Measurements from ENCODE around the gene SST.
"Not testable (repeated sequence)": the region's sequence is repeated elsewhere in the genome, so short reads cannot be mapped to it uniquely, and the experiment has no call there.

DNA sequence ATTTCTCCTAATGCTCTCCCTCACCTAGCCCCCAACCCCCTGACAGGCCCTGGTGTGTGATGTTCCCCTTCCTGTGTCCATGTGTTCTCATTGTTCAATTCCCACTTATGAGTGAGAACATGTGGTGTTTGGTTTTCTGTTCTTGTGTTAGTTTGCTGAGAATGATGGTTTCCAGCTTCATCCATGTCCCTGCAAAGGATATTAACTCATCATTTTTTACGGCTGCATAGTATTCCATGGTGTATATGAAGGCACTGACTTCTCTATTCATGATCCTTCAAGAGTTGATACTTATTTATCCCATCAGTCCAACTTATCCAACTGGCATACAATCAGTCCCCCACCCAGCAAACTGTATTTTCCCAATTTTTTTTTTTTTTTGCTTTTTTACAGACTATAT, 24.8 kb downstream of the SST start:
- TF ChIP-seq, protein P1, sequence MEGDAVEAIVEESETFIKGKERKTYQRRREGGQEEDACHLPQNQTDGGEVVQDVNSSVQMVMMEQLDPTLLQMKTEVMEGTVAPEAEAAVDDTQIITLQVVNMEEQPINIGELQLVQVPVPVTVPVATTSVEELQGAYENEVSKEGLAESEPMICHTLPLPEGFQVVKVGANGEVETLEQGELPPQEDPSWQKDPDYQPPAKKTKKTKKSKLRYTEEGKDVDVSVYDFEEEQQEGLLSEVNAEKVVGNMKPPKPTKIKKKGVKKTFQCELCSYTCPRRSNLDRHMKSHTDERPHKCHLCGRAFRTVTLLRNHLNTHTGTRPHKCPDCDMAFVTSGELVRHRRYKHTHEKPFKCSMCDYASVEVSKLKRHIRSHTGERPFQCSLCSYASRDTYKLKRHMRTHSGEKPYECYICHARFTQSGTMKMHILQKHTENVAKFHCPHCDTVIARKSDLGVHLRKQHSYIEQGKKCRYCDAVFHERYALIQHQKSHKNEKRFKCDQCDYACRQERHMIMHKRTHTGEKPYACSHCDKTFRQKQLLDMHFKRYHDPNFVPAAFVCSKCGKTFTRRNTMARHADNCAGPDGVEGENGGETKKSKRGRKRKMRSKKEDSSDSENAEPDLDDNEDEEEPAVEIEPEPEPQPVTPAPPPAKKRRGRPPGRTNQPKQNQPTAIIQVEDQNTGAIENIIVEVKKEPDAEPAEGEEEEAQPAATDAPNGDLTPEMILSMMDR (IDR thresholded peaks at IDR 0.05): not testable (repeated sequence)
- TF ChIP-seq POLR2A, EP300 (IDR thresholded peaks at IDR 0.05): not testable (repeated sequence)
